HTR-8/SVneo (cell line): ENCODE data around the gene RAPH1.
"Not testable (repeated sequence)": the region's sequence is repeated elsewhere in the genome, so short reads cannot be mapped to it uniquely, and the experiment has no call there.

Source experiments
- DNase-seq: peaks from one replicate; pipeline ENCODE4 v3.0.0; 2011; ENCODE audit warnings: low spot score, mixed read lengths; ENCODE audit not compliant: insufficient read length
- FAIRE-seq: peaks from 2 replicates; lab custom pipeline; 2011; peaks lifted over from hg19 to GRCh38; lab: Jason Lieb, UNC

The RAPH1 gene

DNA sequence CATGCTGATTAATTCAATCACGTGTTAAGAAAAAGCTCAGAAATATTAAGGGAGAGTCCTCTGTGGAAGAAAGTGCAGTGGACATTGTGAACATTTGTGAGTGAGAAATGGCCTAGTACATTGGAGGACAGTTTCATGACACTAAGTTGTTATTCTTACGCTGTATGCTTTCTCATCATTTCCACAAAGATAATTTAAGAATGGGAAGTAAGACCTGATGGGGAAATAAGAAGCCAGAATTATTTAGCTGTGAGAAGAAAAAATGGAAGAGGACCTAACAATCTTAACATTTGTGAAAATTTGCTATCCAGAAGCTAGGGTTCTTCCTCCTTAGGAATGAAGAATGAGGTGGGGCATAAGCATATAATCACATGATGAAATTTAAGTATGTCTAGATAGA is 15.2 kb upstream of the RAPH1 start:
- FAIRE-seq = no peak

DNA sequence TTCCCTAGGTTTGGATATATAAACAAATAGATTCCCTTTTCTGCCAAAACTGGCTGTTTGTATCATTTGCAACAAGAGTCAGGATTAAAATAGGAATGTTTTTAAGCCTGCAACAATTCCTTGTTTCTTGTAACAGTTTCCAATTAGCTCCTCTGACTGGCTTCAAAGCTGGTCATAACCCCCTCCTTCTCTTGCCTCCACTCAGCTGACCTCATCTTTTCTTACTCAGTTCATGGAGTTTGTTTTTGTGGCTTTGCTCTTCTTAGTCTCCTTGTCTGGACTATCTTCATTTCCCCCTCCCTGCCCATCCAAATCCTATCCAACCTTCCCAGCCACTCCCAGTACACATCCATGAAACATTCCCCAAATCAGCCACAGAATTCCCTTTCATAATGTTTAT is 14.3 kb upstream of the RAPH1 start:
- DNase-seq (no peak), FAIRE-seq (no peak)

More for the DNA sequence above, 15.2 kb upstream of the RAPH1 start:
- no peak for DNase-seq

- no peak for FAIRE-seq
- no peak for DNase-seq
Measured at GRCh38 chr2:203548887-203549286, 13.8 kb upstream of the RAPH1 start.

DNA sequence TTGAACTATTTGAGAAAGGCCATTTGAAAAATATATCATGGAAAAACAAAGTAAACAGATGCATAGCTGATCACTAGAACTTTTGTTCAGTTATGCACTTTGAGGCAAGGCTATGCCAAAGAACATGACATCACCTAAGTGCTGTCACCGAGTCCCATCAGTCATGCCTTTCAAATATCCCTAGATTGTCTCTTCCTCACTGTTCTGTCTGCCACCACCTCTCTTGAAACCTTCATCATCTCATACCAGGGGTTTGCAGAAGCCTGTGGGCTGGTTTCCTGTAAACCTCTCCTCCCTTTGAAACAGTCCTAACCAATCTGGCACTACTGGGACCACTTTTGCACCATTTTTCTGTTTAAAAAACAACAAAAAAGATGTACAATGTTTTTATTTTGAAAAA is 12.3 kb upstream of the RAPH1 start:
- no peak for DNase-seq
- no peak for FAIRE-seq

DNA sequence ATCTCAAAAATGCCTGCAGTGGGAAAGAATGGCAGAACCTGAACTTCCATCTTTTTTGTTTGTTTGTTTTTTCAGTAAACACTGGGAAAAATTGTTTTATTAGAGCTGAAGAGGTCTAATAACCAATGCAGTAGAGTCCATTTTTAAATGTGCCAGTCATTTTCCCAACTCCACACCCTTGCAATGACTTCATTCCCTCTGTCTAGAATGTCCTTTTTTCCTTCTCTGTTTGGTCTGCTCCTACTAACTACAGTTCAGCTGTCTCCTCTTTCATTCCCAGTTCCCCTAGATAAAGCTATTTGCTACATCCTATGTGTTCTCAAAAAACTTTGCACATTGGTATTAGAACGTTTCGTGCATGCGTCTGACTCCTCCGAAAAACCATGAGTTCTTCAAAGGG is 9.3 kb upstream of the RAPH1 start:
- DNase-seq (no peak), FAIRE-seq (no peak)

GRCh38 chr2:203543898-203544328 is 8.8 kb upstream of the RAPH1 start:
- DNase-seq = no peak

DNA sequence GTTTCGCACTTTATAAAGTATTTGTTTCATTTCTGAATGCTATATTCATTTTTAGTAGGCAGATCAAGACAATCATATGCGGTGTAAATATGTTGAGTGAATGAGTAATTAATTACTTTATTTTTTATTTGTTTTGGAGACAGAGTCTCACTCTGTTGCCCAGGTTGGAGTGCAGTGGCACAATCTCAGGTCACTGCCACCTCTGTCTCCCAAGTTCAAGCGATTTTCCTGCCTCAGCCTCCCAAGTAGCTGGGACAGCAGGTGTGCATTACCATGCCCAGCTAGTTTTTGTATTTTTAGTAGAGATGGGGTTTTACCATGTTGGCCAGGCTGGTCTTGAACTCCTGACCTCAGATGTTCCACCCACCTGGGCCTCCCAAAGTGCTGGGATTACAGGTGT is 5.5 kb upstream of the RAPH1 start:
- FAIRE-seq = not testable (repeated sequence)

More at GRCh38 chr2:203543898-203544328, 8.8 kb upstream of the RAPH1 start:
- no peak for FAIRE-seq

DNA sequence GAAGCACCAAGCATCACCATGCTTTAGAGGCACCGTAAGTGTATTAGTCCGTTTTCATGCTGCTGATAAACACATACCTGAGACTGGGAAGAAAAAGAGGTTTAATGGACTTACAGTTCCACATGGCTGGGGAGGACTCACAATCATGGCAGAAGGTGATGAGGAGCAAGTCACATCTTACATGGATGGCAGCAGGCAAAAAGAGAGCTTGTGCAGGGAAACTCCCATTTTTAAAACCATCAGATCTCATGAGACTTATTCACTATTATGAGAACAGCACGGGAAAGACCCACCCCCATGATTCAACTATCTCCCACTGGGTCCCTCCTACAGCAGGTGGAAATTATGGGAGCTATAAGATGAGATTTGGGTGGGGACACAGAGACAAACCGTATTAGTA is 3.1 kb upstream of the RAPH1 start:
- not testable (repeated sequence) for DNase-seq, FAIRE-seq

More for the DNA sequence above, 5.5 kb upstream of the RAPH1 start:
- not testable (repeated sequence) for DNase-seq

DNA sequence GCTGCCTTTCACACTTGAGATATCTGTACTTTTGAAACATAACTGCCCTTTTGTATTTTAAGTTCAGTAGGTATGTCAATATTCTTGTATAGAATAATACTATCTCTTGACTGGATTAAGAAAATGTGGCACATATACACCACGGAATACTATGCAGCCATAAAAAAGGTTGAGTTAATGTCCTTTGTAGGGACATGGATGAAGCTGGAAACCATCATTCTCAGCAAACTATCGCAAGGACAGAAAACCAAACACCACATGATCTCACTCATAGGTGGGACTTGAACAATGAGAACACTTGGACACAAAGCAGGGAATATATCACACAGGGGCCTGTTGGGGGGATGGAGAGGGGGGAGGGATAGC is 1.5 kb upstream of the RAPH1 start:
- FAIRE-seq, DNase-seq: not testable (repeated sequence)

DNA sequence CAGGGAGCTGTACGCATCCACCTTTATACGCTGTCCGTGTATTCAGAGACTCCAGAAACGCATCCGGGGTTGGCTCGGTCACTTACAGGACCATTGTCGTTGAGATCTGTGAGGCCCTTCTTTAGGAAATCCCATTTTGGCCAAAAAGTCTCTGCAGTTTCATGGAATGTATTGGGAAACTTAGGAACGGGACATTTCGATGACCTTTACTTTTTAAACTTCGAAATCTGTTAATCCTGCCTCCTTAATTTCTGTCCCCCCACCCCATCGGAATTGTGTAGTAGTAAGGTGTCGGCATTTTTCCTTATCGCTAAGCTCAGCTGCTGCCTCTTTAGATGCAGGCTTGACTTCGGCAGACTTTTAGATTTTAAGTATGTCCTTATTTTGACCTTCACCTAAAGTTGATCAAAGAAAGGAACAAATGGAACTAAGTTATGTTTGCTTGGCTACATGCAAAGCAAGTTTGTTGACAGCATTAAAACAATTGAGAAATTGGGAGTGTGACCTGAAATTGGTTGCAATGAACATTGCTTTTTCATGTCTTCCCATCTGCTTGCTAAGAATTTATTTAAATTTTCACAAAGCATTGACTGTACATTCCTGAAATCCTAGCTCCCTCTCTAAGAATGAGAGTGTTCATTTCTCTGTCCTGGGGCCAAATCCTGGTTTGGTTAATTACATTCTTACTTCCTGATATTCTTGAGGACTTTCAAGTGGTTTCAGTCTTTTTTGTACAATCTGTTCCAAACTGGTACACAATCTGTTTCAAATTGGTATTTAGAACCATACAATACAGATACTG is 884 bp upstream of the RAPH1 start:
- no peak for FAIRE-seq
- no peak for DNase-seq

DNA sequence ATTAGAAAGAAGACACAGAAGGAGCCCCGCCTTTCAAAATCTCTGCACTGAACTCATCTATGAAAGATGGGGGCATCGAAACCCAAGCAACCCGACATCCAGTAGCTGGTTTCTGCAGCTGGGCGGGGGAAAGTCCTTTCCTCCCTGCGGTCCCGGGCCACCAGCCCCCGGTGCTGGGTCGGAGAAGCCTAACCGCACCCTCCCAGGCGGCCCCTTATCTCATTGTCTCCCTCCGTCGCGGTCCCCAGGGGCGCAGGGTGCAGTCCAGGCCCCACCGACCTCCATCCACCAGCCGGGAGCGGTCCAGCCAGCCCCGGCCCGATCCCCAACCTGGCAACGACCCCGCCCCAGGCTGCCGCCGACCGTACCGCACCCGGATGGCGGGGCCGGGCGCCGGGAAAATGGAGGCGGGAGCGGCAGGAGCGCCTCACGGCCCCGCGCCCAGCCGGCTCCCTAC is 452 bp downstream of the RAPH1 start:
- no peak for FAIRE-seq
- DNase-seq = peak; percentile 26

- peak; percentile 72 for FAIRE-seq
- peak; percentile 20 for DNase-seq
Measured at GRCh38 chr2:203533676-203534591, 1.2 kb downstream of the RAPH1 start.

DNA sequence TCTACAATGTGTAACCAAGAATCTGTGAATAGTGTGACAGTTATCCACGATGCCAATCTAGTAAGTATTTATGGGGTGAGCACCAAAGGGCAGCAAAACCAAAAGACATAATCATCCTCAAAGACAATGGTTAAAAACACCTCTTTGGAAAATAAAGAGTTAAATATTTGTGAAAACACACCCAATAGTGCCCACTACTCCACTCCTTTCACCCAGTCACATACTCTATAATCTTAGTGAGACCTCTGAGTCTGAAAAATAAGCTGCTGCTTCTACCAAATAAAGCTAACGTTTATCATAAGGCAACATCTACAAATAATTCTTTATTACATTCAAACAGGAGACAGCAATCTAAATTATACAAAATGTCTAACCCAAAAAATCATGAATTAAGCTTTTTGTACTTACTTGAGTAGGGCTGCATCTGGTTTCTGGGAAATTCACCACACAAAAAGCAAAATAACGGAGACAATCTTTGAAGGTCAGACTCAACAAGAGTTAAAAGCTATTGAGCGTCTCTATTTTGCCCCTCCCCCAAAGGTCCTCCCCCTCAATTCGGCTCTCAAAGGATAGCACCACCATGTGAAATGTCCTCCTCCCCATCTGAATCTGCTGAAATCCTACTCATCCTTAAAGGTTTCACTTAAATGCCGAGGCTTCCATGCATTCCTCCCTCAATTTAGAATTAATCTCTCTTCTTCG is 2.0 kb downstream of the RAPH1 start:
- no peak for FAIRE-seq
- peak; percentile 37 for DNase-seq

GRCh38 chr2:203527719-203528118 is 7.4 kb downstream of the RAPH1 start:
- no peak for FAIRE-seq
- DNase-seq = no peak

DNA sequence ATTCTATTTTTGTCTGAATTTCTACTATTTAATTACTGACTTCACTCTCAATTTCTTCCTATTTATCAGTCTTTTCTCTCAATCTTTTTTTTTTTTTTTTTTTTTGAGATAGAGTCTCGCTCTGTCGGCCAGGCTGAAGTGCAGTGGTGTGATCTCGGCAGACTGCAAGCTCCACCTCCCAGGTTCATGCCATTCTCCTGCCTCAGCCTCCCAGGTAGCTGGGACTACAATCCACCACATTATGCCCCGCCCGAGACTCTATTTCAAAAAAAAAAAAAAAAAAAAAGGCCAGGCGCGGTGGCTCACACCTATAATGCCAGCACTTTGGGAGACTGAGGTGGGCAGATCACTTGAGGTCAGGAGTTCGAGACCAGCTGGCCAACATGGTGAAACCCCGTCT is 21.8 kb downstream of the RAPH1 start:
- not testable (repeated sequence) for DNase-seq, FAIRE-seq

GRCh38 chr2:203510941-203511305 is 24.2 kb downstream of the RAPH1 start:
- DNase-seq (no peak), FAIRE-seq (no peak)

DNA sequence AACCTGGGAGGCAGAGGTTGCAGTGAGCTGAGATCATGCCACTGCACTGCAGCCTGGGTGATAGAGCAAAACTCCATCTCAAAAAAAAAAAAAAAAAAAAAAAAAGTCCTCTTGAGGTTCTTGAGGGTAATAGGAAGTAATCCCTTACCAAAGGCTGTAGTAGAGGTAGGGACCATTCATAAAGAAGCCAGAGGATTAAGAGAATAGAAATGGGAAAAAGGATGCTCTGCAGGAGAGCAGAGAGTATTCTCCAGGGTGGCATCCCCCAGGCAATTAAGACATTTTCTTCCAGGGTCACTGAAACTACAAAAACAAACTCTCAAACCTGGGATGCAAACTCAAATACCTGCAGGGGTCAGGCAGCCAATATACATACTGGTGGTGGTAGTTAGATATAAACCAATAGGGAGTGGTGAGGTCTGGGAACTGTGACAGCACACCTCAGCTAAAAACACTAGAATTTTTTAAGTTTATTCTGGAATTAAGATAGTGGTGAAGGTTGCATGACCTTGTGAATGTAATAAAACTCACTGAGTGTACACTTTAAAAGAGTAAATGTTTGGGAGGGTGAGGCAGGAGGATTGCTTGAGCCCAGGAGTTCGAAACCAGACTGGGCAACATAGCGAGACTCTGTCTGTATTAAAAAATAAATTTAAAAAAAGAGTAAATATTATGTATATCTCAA is 24.7 kb downstream of the RAPH1 start:
- DNase-seq = no peak
- FAIRE-seq = no peak

DNA sequence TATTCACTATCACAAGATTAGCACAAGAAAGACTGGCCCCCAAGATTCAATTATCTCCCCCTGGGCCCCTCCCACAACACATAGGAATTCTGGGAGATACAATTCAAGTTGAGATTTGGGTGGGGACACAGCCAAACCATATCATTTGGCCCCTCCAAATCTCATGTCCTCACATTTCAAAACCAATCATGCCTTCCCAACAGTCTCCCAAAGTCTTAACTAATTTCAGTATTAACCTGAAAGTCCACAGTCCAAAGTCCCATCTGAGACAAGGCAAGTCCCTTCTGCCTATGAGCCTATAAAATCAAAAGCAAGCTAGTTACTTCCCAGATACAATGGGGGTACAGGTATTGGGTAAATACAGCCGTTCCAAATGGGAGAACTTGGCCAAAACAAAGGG is 31.6 kb downstream of the RAPH1 start:
- FAIRE-seq, DNase-seq: not testable (repeated sequence)

DNA sequence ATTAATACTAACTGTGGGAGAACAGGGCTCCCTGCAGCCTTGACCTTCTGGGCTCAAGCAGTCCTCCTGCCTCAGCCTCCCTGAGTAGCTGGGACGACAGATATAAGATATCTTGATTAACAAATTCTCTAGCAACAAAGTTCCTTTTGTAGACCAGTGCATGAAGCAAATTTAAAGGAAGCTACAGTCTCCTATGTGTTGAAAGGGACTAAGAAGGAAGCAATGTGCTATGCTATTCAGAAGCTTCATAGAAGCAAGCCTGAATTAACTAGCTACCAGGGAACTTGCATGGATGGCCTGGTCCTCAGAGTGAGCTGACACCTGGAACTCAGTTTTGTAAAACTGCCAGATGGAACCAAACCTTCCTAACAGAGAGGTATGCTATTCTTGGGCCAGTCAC is 33.2 kb downstream of the RAPH1 start:
- DNase-seq (no peak), FAIRE-seq (no peak)

GRCh38 chr2:203500951-203501350 is 34.1 kb downstream of the RAPH1 start:
- FAIRE-seq (no peak), DNase-seq (no peak)
